Neural cell (in vitro differentiated cells): Measurements from ENCODE around the gene UTY.

Source experiments
- TF ChIP-seq, protein P1 (sequence below): IDR thresholded peaks from 2 replicates; pipeline ENCODE4 v1.6.1; 2012; ENCODE audit warnings: borderline replicate concordance
- TF ChIP-seq, protein P2 (sequence below): fragments of 450-650 bp; IDR thresholded peaks from 2 replicates; pipeline ENCODE4 v1.5.1; 2014; ENCODE audit warnings: antibody characterized with exemption, mild to moderate bottlenecking, moderate library complexity; ENCODE audit not compliant: poor library complexity, severe bottlenecking

DNA sequence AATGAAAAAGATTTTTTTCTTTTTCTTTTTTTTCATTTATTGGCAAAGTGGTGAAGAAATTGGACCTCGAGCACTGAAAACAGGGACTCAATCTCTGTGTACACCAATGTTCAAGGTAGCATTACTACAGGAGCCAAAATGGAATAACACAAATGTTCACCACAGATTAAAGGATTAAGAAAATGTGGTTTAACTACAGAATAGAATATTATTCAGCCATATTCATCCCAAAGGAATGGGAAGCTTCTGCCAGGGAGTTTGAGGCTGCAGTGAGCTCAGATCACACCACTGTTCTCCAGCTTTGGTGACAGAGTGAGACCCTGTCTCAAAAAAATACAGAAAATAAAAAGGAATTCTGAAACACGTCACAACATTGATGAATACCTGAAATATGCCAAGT lies 81.0 kb downstream of the UTY start:
- TF ChIP-seq, protein P1, sequence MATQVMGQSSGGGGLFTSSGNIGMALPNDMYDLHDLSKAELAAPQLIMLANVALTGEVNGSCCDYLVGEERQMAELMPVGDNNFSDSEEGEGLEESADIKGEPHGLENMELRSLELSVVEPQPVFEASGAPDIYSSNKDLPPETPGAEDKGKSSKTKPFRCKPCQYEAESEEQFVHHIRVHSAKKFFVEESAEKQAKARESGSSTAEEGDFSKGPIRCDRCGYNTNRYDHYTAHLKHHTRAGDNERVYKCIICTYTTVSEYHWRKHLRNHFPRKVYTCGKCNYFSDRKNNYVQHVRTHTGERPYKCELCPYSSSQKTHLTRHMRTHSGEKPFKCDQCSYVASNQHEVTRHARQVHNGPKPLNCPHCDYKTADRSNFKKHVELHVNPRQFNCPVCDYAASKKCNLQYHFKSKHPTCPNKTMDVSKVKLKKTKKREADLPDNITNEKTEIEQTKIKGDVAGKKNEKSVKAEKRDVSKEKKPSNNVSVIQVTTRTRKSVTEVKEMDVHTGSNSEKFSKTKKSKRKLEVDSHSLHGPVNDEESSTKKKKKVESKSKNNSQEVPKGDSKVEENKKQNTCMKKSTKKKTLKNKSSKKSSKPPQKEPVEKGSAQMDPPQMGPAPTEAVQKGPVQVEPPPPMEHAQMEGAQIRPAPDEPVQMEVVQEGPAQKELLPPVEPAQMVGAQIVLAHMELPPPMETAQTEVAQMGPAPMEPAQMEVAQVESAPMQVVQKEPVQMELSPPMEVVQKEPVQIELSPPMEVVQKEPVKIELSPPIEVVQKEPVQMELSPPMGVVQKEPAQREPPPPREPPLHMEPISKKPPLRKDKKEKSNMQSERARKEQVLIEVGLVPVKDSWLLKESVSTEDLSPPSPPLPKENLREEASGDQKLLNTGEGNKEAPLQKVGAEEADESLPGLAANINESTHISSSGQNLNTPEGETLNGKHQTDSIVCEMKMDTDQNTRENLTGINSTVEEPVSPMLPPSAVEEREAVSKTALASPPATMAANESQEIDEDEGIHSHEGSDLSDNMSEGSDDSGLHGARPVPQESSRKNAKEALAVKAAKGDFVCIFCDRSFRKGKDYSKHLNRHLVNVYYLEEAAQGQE, result no peak
- TF ChIP-seq, protein P2, sequence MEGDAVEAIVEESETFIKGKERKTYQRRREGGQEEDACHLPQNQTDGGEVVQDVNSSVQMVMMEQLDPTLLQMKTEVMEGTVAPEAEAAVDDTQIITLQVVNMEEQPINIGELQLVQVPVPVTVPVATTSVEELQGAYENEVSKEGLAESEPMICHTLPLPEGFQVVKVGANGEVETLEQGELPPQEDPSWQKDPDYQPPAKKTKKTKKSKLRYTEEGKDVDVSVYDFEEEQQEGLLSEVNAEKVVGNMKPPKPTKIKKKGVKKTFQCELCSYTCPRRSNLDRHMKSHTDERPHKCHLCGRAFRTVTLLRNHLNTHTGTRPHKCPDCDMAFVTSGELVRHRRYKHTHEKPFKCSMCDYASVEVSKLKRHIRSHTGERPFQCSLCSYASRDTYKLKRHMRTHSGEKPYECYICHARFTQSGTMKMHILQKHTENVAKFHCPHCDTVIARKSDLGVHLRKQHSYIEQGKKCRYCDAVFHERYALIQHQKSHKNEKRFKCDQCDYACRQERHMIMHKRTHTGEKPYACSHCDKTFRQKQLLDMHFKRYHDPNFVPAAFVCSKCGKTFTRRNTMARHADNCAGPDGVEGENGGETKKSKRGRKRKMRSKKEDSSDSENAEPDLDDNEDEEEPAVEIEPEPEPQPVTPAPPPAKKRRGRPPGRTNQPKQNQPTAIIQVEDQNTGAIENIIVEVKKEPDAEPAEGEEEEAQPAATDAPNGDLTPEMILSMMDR, result no peak
